NB4 (cell line): ENCODE measurements around the gene GARRE1.
"Not testable (repeated sequence)": the region's sequence is repeated elsewhere in the genome, so short reads cannot be mapped to it uniquely, and the experiment has no call there.

Source experiments
- POLR2A ChIP-seq: IDR thresholded peaks from 2 replicates; pipeline ENCODE4 v1.6.1; 2011; ENCODE audit warnings: mild to moderate bottlenecking; ENCODE audit not compliant: insufficient read length; ENCODE audit errors: extremely low read depth
- TF ChIP-seq, protein P1 (sequence below): IDR thresholded peaks from one replicate; pipeline ENCODE4 v1.5.1; 2012; ENCODE audit warnings: low read depth, low read length

DNA sequence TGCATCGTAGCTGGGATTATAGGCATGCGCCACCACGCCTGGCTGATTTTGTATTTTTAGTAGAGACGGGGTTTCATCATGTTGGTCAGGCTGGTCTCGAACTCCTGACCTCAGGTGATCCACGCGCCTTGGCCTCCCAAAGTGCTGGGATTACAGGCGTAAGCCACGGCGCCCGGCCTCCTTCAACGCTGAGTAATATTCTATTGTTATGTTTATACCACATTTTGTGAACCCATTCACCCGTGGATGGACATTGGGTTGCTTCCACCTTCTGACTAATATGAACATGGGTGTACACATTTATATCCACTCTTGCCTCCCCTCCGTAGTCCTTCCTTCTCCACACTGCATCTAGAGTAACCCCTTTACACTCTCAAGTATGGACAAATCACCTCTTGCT is 1.2 kb upstream of the GARRE1 start:
- TF ChIP-seq POLR2A, result not testable (repeated sequence)
- TF ChIP-seq, protein P1, sequence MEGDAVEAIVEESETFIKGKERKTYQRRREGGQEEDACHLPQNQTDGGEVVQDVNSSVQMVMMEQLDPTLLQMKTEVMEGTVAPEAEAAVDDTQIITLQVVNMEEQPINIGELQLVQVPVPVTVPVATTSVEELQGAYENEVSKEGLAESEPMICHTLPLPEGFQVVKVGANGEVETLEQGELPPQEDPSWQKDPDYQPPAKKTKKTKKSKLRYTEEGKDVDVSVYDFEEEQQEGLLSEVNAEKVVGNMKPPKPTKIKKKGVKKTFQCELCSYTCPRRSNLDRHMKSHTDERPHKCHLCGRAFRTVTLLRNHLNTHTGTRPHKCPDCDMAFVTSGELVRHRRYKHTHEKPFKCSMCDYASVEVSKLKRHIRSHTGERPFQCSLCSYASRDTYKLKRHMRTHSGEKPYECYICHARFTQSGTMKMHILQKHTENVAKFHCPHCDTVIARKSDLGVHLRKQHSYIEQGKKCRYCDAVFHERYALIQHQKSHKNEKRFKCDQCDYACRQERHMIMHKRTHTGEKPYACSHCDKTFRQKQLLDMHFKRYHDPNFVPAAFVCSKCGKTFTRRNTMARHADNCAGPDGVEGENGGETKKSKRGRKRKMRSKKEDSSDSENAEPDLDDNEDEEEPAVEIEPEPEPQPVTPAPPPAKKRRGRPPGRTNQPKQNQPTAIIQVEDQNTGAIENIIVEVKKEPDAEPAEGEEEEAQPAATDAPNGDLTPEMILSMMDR, result not testable (repeated sequence)
